Esophagus mucosa (tissue), 1 donor: ENCODE measurements around the gene PHACTR3. TPM values are rescaled to one million over a fixed set of nuclear protein-coding genes. Genes with fewer than 3 reads are reported as not detected.

ENCODE experiments used
- ATAC-seq: fragments of 200-7000 bp; cut with Tn5 transposase; one replicate; pipeline ENCODE4 v1.9.1; 2020
- total RNA-seq: library from RNA; stranded (reverse); gene quantifications from one replicate; pipeline ENCODE4 v1.2.4, GENCODE V29; 2023
- donor health status: DM: yes; HTN: yes; CAD: no.

The PHACTR3 gene
- total RNA-seq, 1 donor from 2014 or later: not detected

DNA sequence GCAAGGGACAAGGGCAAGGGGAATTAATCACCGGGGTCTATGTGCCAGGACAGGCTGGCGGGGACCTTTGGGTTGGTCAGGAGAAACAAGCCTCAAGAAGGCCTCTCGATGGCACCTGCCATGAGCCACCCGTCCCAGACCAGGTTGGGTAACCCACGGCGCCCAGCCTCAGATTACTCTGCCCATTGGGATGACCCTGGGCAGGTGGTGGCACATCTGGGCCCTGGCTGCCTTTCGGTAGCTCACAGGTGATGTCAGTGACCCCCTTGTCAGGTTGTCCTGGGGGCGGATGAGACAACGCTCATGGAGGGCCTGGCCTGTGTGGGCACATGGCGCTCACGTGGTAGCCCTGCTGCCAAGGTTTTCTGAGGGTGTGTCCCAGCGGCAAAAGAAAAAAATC, 176.9 kb downstream of the PHACTR3 start:
- no peak for ATAC-seq

- ATAC-seq: peak; percentile 41
These were observed 178.8 kb downstream of the PHACTR3 start for GRCh38 chr20:59782986-59783640.

DNA sequence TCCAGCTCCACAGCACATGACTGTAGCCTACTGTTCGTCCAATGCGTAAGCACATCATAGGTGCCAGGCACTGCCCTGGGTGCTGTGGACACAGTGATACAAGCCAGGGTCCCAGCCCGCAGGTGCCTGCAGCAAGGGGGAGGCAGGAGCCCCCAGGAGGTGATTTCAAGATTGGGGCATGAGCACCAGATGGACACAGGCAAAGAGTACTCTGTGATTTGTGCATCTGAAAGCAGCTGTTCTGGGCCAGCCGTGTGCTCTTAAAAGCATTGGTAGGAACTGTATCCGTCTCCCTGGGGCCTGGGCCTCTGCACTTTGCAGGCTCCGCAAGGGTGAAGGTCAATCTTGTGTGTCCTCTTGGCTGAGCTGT, 179.3 kb downstream of the PHACTR3 start:
- no peak for ATAC-seq

DNA sequence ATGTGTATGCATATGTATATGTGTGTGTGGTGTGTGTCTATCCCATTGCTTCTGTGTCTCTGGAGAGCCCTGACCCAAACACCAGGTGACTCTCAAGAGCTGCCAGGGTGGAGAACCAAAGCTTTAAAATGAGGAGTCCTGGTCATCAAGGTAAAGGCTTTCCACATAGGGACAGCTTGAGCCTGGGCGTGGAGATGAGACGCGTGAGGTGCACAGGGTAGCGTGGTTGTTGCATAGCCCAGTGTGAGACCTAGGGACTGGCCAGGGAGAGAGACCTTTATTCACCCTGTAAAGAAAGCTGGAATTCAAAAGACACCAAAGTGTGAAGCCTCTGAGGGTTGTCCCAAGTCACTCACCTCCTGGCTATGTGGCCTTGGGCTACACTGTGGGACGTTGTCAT, 180.0 kb downstream of the PHACTR3 start:
- no peak for ATAC-seq

DNA sequence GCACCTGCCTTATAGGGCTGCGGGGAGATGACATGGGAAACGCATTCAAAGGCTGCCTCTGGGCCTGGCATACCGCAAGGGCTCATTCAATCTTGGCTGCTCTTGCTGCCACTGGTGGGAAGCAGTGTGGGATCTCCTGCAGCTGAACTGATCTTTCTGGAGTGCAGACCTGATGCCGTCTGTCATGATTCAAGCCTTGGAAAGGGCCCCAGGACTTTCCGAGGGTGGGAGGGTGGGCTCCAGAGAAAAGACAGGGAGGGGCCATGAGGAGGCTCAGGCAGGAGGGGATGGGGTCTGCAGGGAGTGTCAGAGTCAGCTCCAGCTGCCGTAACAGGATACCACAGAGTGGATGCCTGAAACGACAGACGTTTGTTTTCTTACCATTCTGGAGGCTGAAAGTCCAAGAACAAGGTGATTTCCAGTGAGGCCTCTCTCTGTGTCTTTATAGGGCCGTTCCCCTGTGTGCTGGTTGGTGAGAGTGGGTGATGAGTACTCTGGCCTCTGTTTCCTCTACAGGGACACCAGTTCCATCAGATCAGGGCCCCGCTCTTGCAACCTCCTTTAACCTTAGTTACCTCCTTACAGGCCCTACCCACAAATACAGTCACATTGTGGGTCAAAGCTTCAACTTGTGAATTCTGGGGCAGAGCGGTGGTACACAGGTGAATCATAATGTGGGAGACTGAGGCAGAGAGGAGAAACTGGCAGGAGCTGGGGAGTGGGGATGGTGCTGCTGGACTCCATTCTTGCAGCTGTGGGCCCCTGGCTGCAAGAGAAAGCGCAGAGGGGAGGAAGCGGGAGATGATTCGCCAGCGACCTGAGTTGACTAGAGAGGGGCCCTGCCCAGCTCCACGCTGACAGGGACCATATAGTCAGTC, 180.7 kb downstream of the PHACTR3 start:
- no peak for ATAC-seq

- no peak for ATAC-seq
These were observed 181.3 kb downstream of the PHACTR3 start for GRCh38 chr20:59785669-59785959.

- no peak for ATAC-seq
These were observed 181.9 kb downstream of the PHACTR3 start for GRCh38 chr20:59785986-59786795.

GRCh38 chr20:59786801-59787537, 182.6 kb downstream of the PHACTR3 start:
- no peak for ATAC-seq

- ATAC-seq: no peak
These were observed 183.2 kb downstream of the PHACTR3 start for GRCh38 chr20:59787538-59787890.

- no peak for ATAC-seq
These were observed 183.9 kb downstream of the PHACTR3 start for GRCh38 chr20:59788196-59788735.

DNA sequence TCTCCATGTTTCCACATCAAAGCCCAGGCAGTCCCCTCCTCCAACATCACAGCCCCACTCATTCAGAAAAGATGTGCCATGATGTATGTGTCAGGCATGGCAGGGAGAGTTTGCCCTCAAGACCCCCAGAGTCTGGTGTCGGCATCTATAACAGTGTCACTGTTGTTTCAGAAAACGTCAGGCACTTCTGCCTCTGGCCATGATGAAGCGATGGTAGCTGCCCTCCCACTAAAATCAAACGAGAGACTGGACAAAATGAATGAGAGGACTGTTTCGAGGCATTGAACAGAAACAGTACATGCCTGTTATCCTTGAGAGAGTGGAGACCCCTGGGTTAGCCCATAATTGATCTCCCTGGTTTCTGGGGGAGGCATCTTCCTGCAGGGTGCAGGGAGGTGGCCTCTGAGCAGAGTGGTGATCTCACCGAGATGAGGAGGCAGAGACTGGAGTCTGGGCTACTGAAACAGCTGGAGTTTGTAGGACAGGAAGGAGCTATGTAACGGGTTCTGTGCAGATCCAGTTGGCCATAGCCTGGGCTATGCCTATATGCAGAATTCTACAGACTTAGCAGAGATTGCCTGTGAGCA, 184.6 kb downstream of the PHACTR3 start:
- no peak for ATAC-seq

- ATAC-seq: no peak
These were observed 185.3 kb downstream of the PHACTR3 start for GRCh38 chr20:59789686-59790085.

DNA sequence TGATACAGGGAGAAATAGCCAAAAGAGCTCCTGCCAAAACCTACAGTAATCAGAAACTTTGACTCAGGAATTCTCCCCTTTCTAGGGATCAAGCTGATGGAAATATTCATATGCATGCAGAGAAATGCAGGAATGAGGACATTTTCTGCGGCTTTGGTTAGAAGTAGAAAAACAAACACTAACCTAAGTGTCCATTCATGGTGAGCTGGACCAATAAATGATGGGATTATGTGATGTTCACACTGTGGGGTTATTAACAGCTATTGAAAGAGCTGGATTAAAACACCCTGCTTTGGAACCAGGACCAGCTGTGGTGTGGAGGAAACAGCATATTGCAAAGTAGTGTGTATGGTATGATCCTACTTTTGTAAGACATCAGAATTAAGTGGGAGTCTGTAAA, 186.0 kb downstream of the PHACTR3 start:
- no peak for ATAC-seq

DNA sequence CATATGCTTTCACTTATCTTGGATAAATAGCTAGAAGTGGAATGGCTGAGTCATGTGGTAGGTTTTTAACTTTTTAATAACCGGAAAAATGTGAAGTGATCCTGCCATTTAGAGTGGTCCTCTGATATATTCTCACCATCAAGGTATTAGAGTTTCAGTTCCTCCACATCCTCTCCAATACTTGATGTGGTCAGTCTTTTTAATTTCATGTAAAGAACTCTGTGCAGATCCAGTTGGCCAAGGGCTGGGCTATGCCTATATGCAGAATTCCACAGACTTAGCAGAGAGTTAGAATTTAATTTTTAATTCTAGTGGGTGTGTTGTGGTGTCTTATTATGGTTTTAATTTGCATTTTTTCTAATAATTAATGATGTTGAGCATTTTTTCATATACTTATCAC, 188.0 kb downstream of the PHACTR3 start:
- ATAC-seq: no peak

DNA sequence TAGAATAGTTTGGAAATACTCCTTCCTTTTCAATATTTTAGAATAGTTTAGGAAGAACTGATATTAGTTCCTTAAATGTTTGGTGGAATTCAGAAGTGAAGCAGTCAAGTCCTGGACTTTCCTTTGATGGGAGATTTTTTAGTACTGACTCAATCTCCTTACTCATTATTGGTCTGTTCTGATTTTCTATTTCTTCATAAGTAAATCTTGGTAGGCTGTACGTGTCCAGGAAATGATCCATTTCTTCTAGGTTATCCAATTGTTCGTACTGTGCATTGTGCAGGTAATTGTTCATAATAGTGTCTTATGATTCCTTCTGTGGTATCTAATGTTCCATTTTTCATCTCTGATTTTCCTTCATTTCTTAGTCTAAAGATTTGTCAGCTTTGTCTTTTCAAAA, 190.2 kb downstream of the PHACTR3 start:
- no peak for ATAC-seq

GRCh38 chr20:59800309-59800708, 196.0 kb downstream of the PHACTR3 start:
- ATAC-seq: no peak

DNA sequence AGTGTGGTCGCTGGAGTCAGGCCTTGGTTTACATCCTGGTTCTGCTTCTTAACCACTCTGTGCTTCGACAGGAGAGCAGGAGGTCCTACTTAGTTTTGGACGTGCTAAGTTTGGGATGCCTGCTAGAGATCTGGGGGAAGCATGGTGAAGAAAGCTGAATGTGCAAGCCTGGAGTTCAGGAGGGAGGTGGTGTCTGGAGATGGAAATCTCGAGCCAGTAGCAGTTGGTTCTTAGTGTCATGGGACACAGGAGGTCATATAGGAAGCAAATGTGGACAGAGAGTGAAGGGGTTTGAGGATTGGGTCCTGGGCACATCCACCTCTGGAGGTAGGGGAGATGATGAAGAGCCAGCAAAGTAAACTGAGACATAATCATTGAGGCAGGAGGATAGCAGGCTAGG, 197.7 kb downstream of the PHACTR3 start:
- no peak for ATAC-seq

DNA sequence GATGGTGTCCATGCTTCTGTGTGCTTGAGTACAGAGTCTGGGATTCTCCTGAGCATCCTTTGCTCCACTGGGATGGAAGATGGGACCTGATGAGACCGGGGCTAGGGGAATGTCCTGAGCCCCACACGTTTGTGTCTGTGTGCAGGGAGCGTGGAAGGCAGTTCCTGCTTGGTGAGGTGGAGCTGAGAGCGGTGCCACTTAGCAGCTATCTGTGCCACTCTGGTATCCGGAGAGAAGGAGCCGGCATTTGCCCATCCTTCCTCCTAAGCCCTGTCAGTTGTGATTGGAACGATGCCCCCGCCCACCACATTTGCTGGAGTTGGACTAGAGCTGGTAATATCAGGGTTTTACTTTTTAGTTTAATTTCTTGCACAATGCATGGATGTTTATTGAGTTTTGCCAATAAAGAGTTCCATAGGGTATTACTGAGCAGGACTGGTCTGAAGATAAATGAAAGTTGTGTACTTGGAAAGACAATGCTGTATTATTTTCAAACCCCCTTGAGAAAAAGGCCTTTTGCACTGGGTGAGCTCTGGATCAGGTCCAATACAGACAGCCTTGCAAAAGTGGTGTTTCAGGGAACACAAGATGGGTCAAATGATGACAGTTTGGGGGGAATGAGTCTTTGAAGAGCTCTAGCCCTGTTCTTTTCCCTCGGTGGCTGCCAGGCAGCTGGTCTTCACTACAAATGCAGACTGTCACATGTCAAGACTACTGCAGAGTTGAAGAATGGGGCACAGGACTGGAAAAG, 198.3 kb downstream of the PHACTR3 start:
- no peak for ATAC-seq

- no peak for ATAC-seq
These were observed 200.0 kb downstream of the PHACTR3 start for GRCh38 chr20:59804347-59804746.

DNA sequence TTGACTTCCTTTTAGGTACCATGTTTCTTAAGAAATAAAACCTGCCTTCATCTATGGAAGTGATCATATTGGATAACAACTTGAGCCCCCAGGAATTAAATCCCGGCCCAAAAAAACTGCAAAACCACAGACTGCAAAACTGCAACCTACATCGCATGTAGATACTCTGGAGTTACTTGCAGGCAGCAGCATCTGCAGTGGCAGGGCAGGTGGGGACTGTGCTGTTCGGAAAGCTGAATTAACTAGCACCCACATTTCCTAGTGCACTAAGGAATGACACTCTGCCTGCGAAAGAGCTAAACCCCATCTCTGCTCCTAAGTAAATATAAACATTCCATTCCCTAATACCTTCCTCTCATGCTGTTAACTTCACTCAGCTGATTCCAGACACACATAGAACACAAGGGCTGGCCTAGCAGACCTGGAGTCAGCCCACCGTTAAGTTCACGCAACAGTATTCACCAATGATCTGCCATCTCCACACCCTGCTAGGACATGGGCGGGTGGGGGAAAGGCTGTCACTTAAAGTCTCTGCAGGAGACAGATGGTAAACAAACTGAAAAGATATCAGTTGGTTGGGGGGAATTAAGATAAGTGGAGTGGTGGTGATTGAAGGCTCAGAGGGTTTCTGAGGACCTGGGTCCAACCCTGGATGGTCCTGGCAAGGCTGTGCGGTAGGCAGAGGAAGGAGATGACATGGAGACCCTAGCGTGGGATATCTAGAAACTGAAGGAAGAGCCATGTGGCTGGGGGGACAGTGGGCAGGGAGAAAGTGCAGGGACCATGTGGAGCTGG, 200.7 kb downstream of the PHACTR3 start:
- no peak for ATAC-seq
